Globus pallidus (tissue), 1 donor: ENCODE data around the gene TMEM191B.
"Not testable (repeated sequence)": the region's sequence is repeated elsewhere in the genome, so short reads cannot be mapped to it uniquely, and the experiment has no call there.

ENCODE experiments used
- DNase-seq: peaks from one replicate; pipeline ENCODE4 v3.0.0-alpha.2; 2015; ENCODE audit warnings: low spot score

The TMEM191B gene

GRCh38 chr22:18558516-18558915 is 30.9 kb downstream of the TMEM191B start:
- DNase-seq = not testable (repeated sequence)

DNA sequence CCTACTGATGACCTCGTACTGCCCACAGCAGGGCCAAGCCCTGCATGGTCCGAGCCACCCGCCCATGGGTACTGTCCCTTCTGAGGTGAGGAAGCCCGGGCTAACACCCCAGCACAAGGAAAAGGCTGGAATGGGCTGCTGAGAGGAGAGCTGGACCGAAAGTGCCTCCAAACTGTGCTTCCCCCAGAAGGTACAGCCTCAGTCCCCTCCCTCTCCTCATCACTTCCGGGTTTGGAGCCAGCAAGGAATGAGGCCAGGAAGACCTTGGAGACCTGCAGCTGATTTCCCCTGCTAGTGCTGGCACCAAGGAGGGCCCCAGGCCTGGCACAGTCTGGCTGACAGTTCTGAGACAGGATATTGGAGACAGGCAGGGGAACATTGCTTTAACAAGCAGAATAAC is 31.3 kb downstream of the TMEM191B start:
- DNase-seq = not testable (repeated sequence)

GRCh38 chr22:18560099-18560974 is 32.7 kb downstream of the TMEM191B start:
- not testable (repeated sequence) for DNase-seq

DNA sequence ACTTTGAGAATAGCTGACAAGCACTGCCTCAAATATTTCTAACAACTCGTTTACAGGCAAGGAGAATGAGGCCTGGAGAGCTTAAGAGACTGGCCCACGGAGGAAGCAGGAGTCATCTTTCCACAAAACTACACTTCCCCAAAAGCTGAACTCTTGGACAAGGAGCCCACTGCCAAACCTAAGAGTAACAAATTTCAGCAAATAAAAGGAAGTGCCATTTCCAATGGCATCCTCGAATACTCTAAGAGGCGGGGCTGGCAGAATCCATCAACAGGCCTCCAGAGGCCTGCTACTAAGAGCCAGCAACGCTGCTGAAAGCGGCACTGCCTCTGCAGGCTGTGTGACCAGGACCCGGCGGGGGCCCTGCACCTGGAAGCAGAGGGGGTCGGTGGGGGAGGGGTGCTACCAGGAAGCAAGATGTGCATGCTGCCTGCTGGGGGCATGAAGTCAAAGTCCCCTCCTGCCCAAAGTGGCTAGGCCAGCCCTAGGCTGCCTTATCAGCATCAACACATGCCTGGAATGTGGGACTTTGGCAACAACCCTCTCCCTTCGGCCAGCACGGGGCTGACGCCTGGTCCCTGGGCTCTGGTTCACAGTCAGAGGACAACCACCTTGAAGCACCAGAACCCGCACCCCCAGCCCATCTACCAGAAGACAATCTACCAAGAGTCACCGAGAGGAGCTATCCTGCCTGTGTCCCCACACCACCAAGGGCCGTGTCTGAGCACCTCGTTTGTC is 43.1 kb downstream of the TMEM191B start:
- not testable (repeated sequence) for DNase-seq

- not testable (repeated sequence) for DNase-seq
These were observed 46.0 kb downstream of the TMEM191B start for GRCh38 chr22:18573483-18574164.

GRCh38 chr22:18574555-18574954 is 47.0 kb downstream of the TMEM191B start:
- not testable (repeated sequence) for DNase-seq

- DNase-seq = not testable (repeated sequence)
These were observed 48.1 kb downstream of the TMEM191B start for GRCh38 chr22:18575686-18576085.

DNA sequence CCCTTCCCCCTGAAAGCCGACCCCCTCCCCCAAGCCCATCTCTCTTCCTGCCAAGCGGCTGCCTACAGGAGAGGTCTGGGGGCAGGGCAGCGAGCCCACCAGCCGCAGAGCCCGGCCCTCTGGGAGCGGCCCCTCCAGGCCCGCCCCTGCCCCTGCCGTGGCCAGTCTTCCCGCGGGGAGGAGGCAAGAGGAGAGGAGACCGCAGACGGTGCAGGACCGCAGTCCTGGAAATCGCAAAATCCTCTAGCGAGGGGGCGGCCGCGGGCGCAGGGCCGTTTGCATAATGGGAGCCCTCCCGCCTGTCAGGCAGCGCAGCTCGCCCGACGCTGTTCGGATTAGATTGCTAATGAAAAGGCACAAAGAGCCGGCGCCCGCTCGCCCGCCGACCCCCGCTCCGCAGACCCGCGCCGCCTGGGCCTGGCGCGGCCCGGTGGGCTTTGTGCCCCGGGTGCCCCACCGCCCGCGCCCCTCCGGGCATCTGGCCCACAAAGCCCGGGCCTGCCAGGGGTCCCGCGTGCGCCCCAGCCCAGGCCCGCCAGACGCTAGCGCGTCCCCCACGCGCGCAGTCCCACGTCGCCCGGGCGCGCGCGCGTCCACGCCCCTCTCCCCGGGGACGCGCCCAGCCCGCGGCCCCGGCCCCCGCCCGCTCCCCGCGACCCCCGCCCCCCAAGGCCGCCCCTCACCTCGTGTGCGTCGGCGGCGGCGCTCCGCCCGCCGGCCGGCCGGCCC is 49.7 kb downstream of the TMEM191B start:
- DNase-seq = not testable (repeated sequence)

- DNase-seq = peak; percentile 33
These were observed 50.2 kb downstream of the TMEM191B start for GRCh38 chr22:18577847-18578246.
